Fibroblast of skin of right quadriceps (primary cell): ENCODE results near the gene HGS.

Source experiments
- DNase-seq: peaks from one replicate; pipeline ENCODE4 v3.0.0-alpha.2; 2013

The HGS gene

DNA sequence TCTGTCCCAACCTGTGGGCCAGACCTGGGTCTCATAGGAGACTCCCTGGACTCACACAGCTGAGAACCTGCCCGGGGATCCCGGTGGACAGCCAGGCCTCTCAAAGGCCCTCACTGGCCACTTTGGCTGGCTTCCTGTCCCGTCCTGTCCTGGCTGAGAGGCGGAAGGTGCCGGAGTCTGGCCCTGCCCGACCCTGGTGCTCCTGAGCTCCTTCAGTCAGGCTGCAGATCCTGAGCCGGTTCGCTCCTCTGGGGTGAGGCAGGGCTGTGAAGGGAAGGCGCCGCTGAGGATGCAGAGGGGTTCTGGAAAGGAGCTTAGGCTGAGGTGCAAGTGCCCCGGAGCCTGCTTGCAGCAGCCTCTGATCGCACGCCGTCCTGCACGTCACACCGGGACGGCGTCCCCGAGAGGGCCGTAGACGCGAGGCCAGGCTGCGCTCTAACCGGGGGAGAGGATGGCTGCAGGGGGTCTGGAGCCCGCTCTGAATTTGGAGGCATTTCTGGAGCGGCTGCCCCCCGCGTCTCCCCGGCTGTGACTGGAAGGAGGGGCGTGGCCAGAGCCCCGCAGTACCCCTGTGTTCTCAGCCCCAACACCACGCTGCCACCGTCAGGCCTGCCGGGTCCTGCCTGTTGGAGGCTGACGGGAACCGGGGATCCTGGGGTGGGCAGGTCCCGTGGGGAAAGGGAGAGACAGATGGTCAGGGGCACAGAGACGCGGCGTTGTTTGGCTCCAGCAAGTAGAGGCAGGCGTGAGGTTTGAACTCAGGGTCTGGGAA, 4.1 kb downstream of the HGS start:
- no peak for DNase-seq

- no peak for DNase-seq
Measured at GRCh38 chr17:81688616-81689015, 4.8 kb downstream of the HGS start.

GRCh38 chr17:81690066-81690465, 6.3 kb downstream of the HGS start:
- no peak for DNase-seq

GRCh38 chr17:81690549-81690948, 6.7 kb downstream of the HGS start:
- no peak for DNase-seq

DNA sequence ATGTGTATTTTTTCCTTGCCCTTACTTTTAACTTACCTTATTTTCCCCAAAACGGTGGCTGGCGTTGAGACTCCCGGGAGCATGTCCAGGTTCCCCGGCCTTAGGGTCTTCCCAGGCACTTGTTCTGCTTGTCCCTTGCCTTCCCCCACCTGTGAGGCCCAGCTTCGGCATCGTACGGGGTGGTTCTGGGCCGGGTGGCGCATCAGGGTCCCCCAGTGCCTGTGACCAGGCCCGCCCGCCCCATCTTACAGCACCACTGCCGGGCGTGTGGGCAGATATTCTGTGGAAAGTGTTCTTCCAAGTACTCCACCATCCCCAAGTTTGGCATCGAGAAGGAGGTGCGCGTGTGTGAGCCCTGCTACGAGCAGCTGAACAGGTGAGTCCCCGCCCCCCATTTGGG, 7.4 kb downstream of the HGS start:
- no peak for DNase-seq

GRCh38 chr17:81691608-81692007, 7.8 kb downstream of the HGS start:
- DNase-seq, result no peak

- DNase-seq, result no peak
Measured at GRCh38 chr17:81693509-81694210, 9.8 kb downstream of the HGS start.

DNA sequence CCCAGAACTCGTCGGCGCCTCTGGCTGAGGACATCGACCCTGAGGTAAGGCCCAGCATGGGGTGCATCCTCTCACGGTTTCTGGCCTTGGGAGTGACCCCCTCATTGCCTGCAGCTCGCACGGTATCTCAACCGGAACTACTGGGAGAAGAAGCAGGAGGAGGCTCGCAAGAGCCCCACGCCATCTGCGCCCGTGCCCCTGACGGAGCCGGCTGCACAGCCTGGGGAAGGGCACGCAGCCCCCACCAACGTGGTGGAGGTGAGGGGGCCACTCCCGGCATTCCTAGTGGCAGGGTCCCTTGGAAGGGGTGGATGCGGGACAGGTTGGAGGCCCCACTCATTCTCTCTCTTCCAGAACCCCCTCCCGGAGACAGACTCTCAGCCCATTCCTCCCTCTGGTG, 11.0 kb downstream of the HGS start:
- DNase-seq, result no peak

- DNase-seq, result no peak
Measured at GRCh38 chr17:81695211-81695610, 11.4 kb downstream of the HGS start.

- no peak for DNase-seq
Measured at GRCh38 chr17:81695801-81696200, 12.0 kb downstream of the HGS start.

GRCh38 chr17:81696218-81696941, 12.6 kb downstream of the HGS start:
- DNase-seq, result no peak

DNA sequence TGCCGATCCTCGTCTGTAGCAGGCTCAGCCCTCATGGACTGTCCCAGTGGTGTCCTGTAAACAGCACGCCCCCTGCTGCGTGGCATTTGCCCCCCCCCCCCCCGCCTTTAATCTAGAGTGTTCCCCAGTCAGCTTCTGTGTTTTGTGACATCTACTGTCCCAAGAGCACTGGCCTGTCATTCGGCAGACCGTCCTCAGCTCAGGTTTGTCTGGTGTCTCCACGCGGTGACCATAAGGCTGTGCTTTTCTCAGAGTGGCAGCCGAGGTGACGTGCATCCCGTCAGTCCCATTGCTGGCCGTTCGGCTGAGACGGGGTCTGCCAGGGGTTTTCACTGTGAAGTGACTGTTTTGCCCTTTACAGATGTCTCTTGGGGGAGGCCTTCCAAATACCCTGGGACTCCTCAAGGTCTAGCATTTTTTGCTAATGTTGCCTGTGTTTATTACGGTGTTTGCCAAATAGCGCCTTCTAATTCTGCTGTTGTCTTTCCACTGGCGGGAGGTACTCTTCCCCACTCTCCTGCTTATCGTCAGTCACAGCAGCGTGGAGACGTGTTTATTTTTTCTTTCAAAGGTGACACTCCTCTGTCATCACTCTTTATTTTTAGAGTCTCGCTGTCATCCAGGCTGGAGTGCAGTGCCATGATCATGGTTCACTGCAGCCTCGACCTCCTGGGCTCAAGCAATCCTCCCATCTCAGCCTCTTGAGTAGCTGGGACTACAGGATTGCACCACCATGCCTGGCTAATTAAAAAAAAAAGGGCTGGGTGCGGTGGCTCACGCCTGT, 13.6 kb downstream of the HGS start:
- DNase-seq, result no peak

DNA sequence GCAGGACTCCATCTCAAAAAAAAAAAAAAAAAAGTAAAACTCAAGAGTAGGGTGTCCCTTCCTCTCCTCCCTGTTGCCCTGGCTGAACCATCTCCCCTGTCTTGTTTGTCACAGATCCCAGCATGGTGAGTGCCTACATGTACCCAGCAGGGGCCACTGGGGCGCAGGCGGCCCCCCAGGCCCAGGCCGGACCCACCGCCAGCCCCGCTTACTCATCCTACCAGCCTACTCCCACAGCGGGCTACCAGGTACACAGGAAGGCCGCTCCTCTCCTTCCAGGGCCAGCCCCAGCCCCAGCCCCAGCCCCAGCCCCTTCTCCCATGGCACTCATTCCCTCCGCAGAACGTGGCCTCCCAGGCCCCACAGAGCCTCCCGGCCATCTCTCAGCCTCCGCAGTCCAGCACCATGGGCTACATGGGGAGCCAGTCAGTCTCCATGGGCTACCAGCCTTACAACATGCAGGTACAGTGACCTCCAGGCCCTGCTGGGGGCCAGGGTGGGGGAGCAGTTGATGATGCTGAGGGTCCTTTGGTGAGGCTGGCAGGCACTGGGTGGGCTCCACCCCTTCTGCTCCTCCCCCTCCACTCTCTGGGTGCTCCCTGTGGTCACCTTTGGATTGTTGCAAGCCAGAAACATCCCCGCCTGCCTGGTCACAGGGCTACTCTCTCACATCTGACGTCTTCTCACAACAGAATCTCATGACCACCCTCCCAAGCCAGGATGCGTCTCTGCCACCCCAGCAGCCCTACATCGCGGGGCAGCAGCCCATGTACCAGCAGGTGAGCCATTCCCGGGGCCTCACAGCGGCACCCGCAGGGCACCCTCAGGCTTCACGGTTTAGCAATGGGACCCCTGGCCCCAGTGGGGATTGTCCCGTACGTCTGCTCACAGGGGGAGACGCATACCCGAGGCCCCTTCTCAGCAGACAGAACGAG, 16.8 kb downstream of the HGS start:
- DNase-seq, result no peak

- no peak for DNase-seq
Measured at GRCh38 chr17:81701288-81702071, 17.7 kb downstream of the HGS start.

DNA sequence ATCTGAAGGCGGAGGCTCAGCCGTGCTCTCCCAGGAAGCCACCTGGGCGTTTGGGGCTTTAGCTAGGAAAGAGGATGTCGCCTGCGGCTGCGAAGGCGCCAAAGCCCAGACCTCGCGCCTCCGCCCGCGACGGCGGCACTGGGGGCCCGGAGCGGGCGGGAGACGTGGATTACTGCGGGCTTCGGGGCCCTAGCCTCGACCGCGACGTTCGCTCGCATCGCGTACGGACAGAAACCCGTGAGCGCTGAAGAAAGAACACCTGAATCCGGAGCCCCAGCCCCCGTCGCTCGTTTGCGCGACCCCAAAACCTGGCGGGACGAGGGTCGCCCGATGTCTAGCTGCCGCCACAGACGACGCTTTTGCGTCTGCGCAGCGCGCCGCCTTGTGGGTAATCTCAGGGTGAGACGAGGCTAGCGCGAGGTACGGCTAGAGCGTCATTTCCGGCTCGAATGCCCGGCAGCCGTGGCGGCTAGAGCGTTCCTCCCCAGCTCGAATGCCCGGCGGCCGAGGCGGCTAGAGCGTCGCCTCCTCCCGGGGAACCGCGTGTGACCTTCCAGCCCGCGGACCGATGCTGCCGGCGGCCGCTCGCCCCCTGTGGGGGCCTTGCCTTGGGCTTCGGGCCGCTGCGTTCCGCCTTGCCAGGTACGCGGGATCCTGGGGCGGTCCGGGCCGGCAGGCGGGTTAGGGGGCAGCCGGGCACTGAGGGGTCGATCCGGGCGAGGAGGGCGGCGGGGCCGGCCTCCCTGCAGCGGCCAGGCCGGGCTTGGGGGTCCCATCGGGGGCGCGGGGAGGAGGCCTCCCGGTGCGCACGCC, 19.3 kb downstream of the HGS start, which contains the start of gene MRPL12:
Gene MRPL12, plus strand, starts transcription at position 434 of the 813 bp plus-strand sequence. Its CDS starts 135 bp downstream, at position 569.
- peak; percentile 88 for DNase-seq

- DNase-seq, result no peak
Measured at GRCh38 chr17:81703747-81704654, 20.2 kb downstream of the HGS start.

GRCh38 chr17:81705518-81706231, 21.9 kb downstream of the HGS start:
- no peak for DNase-seq

DNA sequence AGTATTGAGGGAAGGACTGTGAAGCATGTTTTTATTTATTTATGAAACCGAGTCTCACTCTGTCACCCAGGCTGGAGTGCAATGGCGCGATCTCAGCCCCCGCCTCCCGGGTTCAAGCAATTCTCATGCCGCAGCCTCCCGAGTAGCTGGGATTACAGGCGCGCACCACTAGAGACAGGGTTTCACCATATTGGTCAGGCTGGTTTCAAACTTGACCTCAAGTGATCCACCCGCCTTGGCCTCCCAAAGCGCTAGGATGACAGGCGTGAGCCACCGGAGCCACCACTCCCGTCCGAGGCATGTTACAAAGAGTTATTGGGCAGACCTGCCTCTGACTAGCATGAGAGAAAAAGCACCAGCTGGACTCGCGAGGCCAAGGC, 22.4 kb downstream of the HGS start:
- DNase-seq, result no peak
